SK-N-SH (cell line): Measurements from ENCODE around the gene WARS2. TPM values are rescaled to one million over a fixed set of nuclear protein-coding genes. Genes with fewer than 3 reads are reported as not detected.
"Not testable (repeated sequence)": the region's sequence is repeated elsewhere in the genome, so short reads cannot be mapped to it uniquely, and the experiment has no call there.

Source experiments
- CTCF ChIA-PET: fragments of 300-600, 350-600 bp; formaldehyde crosslinking; extraction: SDS; loops from one replicate; lab custom pipeline; 2021; lab: Yijun Ruan, JAX
- POLR2A ChIA-PET: fragments of 350-600 bp; sonication (Branson Sonifier 250); formaldehyde crosslinking; extraction: SDS; loops from one replicate; lab custom pipeline; 2020; ENCODE audit warnings: antibody characterized with exemption, inconsistent platforms; lab: Yijun Ruan, JAX
- DNase-seq: peaks from one replicate; pipeline ENCODE4 v3.0.0; 2012
- H2AFZ ChIP-seq: fragments of 200-600 bp; sonication (generic); 2 replicates; pipeline ENCODE4 v1.8.1; 2016; ENCODE audit warnings: antibody characterized with exemption, mild to moderate bottlenecking, low read depth
- H3F3A ChIP-seq: fragments of 200-600 bp; sonication (generic); replicated peaks from 2 replicates; pipeline ENCODE3; 2016; ENCODE audit warnings: antibody characterized with exemption, mild to moderate bottlenecking; ENCODE audit not compliant: insufficient read depth
- H3K27ac ChIP-seq, 2 experiments: fragments of 200-500 bp in 1 of 2; fragments of 200-600 bp in 1 of 2; sonication (Bioruptor generic) in 1 of 2; sonication (generic), shearing (Covaris generic) in 1 of 2; 2 replicates each; pipeline versions ENCODE4 v1.5.1 to v1.6.1; 2014 to 2016; ENCODE audit warnings: low read depth in 2 of 2, inconsistent platforms in 1 of 2, low read length in 1 of 2, mild to moderate bottlenecking in 1 of 2, mixed read lengths in 1 of 2
- H3K27me3 ChIP-seq: fragments of 200-600 bp; sonication (generic), shearing (Covaris generic); 2 replicates; pipeline ENCODE4 v1.6.1; 2016; ENCODE audit warnings: mixed run types; ENCODE audit not compliant: insufficient read depth
- H3K36me3 ChIP-seq, 2 experiments: fragments of 200-500 bp in 1 of 2; fragments of 200-600 bp in 1 of 2; sonication (Bioruptor generic) in 1 of 2; sonication (generic) in 1 of 2; replicated peaks in 1 of 2; 2 replicates each; pipeline versions ENCODE3 to v1.5.1; 2014 to 2016; ENCODE audit warnings: low read length in 1 of 2, mild to moderate bottlenecking in 1 of 2; ENCODE audit not compliant: insufficient read depth in 2 of 2, control insufficient read depth in 1 of 2
- H3K4me1 ChIP-seq, 2 experiments: fragments of 200-500 bp in 1 of 2; fragments of 200-600 bp in 1 of 2; sonication (Bioruptor generic) in 1 of 2; sonication (generic), shearing (Covaris generic) in 1 of 2; 2 replicates each; pipeline versions ENCODE4 v1.5.1 to v1.6.1; 2014 to 2016; ENCODE audit warnings: low read depth in 1 of 2, low read length in 1 of 2, mixed run types in 1 of 2; ENCODE audit not compliant: insufficient read depth in 2 of 2, control insufficient read depth in 1 of 2
- H3K4me2 ChIP-seq: fragments of 200-600 bp; sonication (generic), shearing (Covaris generic); 2 replicates; pipeline ENCODE4 v1.6.1; 2017; ENCODE audit warnings: mixed run types
- H3K4me3 ChIP-seq, 2 experiments: fragments of 200-500 bp in 1 of 2; fragments of 200-600 bp in 1 of 2; sonication (Bioruptor generic) in 1 of 2; sonication (generic), shearing (Covaris generic) in 1 of 2; 2 replicates each; pipeline versions ENCODE4 v1.5.1 to v1.8.1; 2014 to 2016; ENCODE audit warnings: low read depth in 2 of 2, inconsistent platforms in 1 of 2, low read length in 1 of 2, mild to moderate bottlenecking in 1 of 2, mixed read lengths in 1 of 2, moderate library complexity in 1 of 2
- H3K79me2 ChIP-seq: fragments of 200-600 bp; sonication (generic); 2 replicates; pipeline ENCODE4 v1.8.1; 2017; ENCODE audit warnings: mild to moderate bottlenecking; ENCODE audit not compliant: insufficient read depth
- H3K9ac ChIP-seq: fragments of 200-600 bp; sonication (generic); 2 replicates; pipeline ENCODE4 v1.6.1; 2017; ENCODE audit warnings: mixed run types
- H3K9me2 ChIP-seq: fragments of 200-600 bp; sonication (generic); 2 replicates; pipeline ENCODE4 v1.6.1; 2017; ENCODE audit warnings: mixed run types
- H3K9me3 ChIP-seq: fragments of 200-600 bp; sonication (generic); 2 replicates; pipeline ENCODE4 v1.6.1; 2017; ENCODE audit warnings: mixed run types, mild to moderate bottlenecking, moderate library complexity
- H4K20me1 ChIP-seq: fragments of 200-600 bp; sonication (generic); 2 replicates; pipeline ENCODE4 v1.6.1; 2017; ENCODE audit warnings: mild to moderate bottlenecking, mixed run types; ENCODE audit not compliant: insufficient read depth
- CHD2 ChIP-seq: fragments of 150-350 bp; IDR thresholded peaks from 2 replicates; pipeline ENCODE4 v1.6.1; 2018; ENCODE audit warnings: low read length; ENCODE audit not compliant: partially characterized antibody
- EZH2phosphoT487 ChIP-seq: fragments of 200-600 bp; sonication (generic); IDR thresholded peaks from 2 replicates; pipeline ENCODE4 v1.6.1; 2017; ENCODE audit warnings: low read depth, mixed run types, mild to moderate bottlenecking, antibody characterized with exemption, moderate library complexity, borderline replicate concordance
- FOXM1 ChIP-seq: IDR thresholded peaks from 2 replicates; pipeline ENCODE4 v1.4.0; 2012; ENCODE audit warnings: low read depth, mild to moderate bottlenecking
- JUND ChIP-seq: IDR thresholded peaks from 2 replicates; pipeline ENCODE4 v1.4.0; 2012
- NFIC ChIP-seq: IDR thresholded peaks from 2 replicates; pipeline ENCODE4 v1.4.0; 2012; ENCODE audit warnings: borderline replicate concordance
- PBX3 ChIP-seq: IDR thresholded peaks from 2 replicates; pipeline ENCODE4; 2012
- POLR2AphosphoS5 ChIP-seq: IDR thresholded peaks from 2 replicates; pipeline ENCODE4 v1.6.1; 2012; ENCODE audit warnings: low read depth, low read length
- RAD21 ChIP-seq: IDR thresholded peaks from 2 replicates; pipeline ENCODE4 v1.6.1; 2012; ENCODE audit warnings: mild to moderate bottlenecking, low read length
- RFX5 ChIP-seq: IDR thresholded peaks from 2 replicates; pipeline ENCODE4 v1.6.1; 2012; ENCODE audit warnings: mild to moderate bottlenecking, improper control_type of control experiment, low read length
- TAF1 ChIP-seq: IDR thresholded peaks from 2 replicates; pipeline ENCODE4 v1.6.1; 2012; ENCODE audit warnings: low read depth, mild to moderate bottlenecking, low read length, moderate library complexity, borderline replicate concordance
- YY1 ChIP-seq: IDR thresholded peaks from 2 replicates; pipeline ENCODE4 v1.4.0; 2012; ENCODE audit warnings: low read depth, mild to moderate bottlenecking
- ZBTB33 ChIP-seq: IDR thresholded peaks from 2 replicates; pipeline ENCODE4 v1.4.0; 2012; ENCODE audit warnings: low read depth, borderline replicate concordance
- WGBS: methylation state at CpG from one replicate; pipeline ENCODE4 v1.1.6; 2017; ENCODE audit warnings: low lambda C conversion rate; 5-methylcytosine and 5-hydroxymethylcytosine counted together
- polyA plus RNA-seq, 3 experiments: library from polyadenylated mRNA; depleted of rRNA; stranded (reverse); fragments of >200 nt; gene quantifications; 2 replicates each; pipeline ENCODE4 v1.2.3, GENCODE V29; 2012

Gene WARS2
- polyA plus RNA-seq, 1 of the 3 experiments (the other 2 are of a cell fraction): 4.8 TPM

- ChIA-PET POLR2A (no interaction called here), CTCF (no interaction called here)
- Histone ChIP-seq H3K9me3 (no peaks in the 10 kb centered on the region), H3K27ac (no peak overlapping the region), H3K27me3 (no peaks in the 10 kb centered on the region), H3K4me3 (no peak overlapping the region), H3K36me3 (peaks cover 0 to 6% of the 10 kb centered on the region in 2 experiments), H3F3A (no peaks in the 10 kb centered on the region), H2AFZ (no peak overlapping the region), H4K20me1 (no peaks in the 10 kb centered on the region), H3K9ac (no peak overlapping the region), H3K79me2 (no peaks in the 10 kb centered on the region), H3K4me2 (no peak overlapping the region), H3K9me2 (no peaks in the 10 kb centered on the region), H3K4me1 (no peaks in the 10 kb centered on the region)
- whole genome bisulfite sequencing: 93% methylated on average over 2 of the region's 2 CpGs
- TF ChIP-seq JUND: no peak
- TF ChIP-seq EZH2phosphoT487: no peak
- no peak for TF ChIP-seq NFIC
- no peak for TF ChIP-seq CHD2
- no peak for TF ChIP-seq RFX5
- TF ChIP-seq TAF1: no peak
- TF ChIP-seq RAD21: no peak
- no peak for TF ChIP-seq PBX3
- TF ChIP-seq YY1: no peak
- TF ChIP-seq POLR2AphosphoS5: no peak
- no peak for DNase-seq
These were observed 19.5 kb upstream of the WARS2 start for GRCh38 chr1:119159966-119160365.

GRCh38 chr1:119159111-119159510 is 18.7 kb upstream of the WARS2 start:
- Histone ChIP-seq H3K9me3 (no peaks in the 10 kb centered on the region), H4K20me1 (no peaks in the 10 kb centered on the region), H3K79me2 (no peaks in the 10 kb centered on the region), H2AFZ (no peak overlapping the region), H3K4me1 (no peaks in the 10 kb centered on the region), H3F3A (no peaks in the 10 kb centered on the region), H3K36me3 (peaks cover 0 to 6% of the 10 kb centered on the region in 2 experiments), H3K27me3 (no peaks in the 10 kb centered on the region), H3K9me2 (no peaks in the 10 kb centered on the region), H3K4me2 (no peak overlapping the region), H3K27ac (no peak overlapping the region), H3K4me3 (no peak overlapping the region), H3K9ac (no peak overlapping the region)
- CTCF ChIA-PET: interaction anchor here (0.6 kb wide), 1 partner anchor 15 kb away, joined by 3 read pairs; no protein-coding TSS in a partner anchor
- WGBS: 96% methylated on average over 2 of the region's 2 CpGs
- POLR2A ChIA-PET: no interaction called here
- no peak for DNase-seq
- TF ChIP-seq FOXM1: no peak
- TF ChIP-seq ZBTB33: no peak

- CTCF ChIA-PET, H3K9me2 ChIP-seq, H3K27ac ChIP-seq, H3K9me3 ChIP-seq, H3K79me2 ChIP-seq, DNase-seq, H3K36me3 ChIP-seq, H3F3A ChIP-seq, H3K4me2 ChIP-seq, H3K27me3 ChIP-seq, POLR2A ChIA-PET, H3K4me1 ChIP-seq, H3K4me3 ChIP-seq, H2AFZ ChIP-seq, H4K20me1 ChIP-seq, H3K9ac ChIP-seq: not testable (repeated sequence)
- 96% methylated on average over 5 of the region's 6 CpGs for WGBS
These were observed 16.3 kb upstream of the WARS2 start for GRCh38 chr1:119156761-119157160.

GRCh38 chr1:119155069-119155468 is 14.6 kb upstream of the WARS2 start:
- POLR2A ChIA-PET, H2AFZ ChIP-seq, CTCF ChIA-PET, H3K9me2 ChIP-seq, H3K36me3 ChIP-seq, H3K79me2 ChIP-seq, H3K4me1 ChIP-seq, H4K20me1 ChIP-seq, H3K4me2 ChIP-seq, H3K9me3 ChIP-seq, DNase-seq, H3F3A ChIP-seq, H3K9ac ChIP-seq, H3K4me3 ChIP-seq, H3K27ac ChIP-seq, H3K27me3 ChIP-seq: not testable (repeated sequence)
- 85% methylated on average over 4 of the region's 4 CpGs for WGBS
